HG02938 (cell line): Measurements from ENCODE around the gene FAF1.
"Not testable (repeated sequence)": the region's sequence is repeated elsewhere in the genome, so short reads cannot be mapped to it uniquely, and the experiment has no call there.

Source experiments
- ATAC-seq: cut with Tn5 transposase; IDR thresholded peaks from one replicate; pipeline ENCODE4 v1.9.1; 2021; ENCODE audit warnings: mild to moderate bottlenecking, moderate library complexity; ENCODE audit not compliant: unreplicated experiment

The FAF1 gene

DNA sequence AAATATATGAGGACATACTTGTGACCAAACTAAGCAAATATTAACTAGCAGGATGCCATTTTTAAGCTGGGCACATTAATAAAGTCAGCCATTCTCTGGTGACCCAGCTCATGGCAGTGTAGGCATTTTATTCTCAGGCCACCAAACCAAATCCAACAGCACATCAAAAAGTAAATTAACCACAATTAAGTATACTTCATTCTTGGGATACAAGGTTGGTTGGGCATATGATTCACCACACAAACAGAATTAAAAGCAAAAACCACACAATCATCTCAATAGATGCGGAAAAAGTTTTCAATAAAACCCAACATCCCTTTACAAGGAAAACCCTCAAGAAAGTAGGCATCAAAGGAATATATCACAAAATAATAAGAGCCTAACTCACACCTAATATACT is 101.3 kb downstream of the FAF1 start:
- ATAC-seq = no peak

DNA sequence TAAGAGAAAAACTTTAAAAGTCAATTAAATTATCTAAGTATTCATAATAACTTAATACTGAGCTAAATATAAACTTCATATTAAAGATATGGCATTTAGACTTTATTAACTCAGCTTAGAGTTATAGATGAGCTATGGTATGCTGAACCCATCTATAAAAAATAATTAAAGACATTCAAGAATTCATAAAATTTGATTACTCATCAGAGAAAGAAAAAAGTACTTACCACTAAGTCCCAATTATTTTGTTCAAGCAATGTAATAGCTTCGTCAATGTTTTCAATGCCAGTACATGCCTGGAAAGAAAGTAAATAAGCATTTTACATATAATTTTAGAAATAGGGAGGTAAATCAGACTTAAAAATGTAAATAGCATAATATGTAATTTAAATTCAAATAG is 102.4 kb downstream of the FAF1 start:
- ATAC-seq = no peak

DNA sequence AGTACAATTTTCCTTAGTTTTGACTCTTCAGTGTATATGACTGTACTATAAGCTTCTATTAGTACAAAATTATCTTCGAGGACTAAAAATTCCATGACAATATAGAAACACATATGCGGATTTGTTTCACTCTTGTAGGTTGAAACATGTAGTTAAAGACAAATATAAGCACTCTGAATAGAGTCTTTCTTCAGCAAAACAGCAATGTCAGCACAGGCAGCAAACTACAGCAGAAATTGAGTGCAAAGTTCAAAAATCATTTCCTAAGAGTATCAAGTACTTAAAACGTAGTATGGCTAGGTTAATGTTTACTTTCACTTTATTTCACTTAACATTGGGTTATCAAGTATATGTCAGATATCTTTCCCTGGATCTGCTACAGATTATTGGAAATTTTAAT is 106.7 kb downstream of the FAF1 start:
- ATAC-seq = no peak

DNA sequence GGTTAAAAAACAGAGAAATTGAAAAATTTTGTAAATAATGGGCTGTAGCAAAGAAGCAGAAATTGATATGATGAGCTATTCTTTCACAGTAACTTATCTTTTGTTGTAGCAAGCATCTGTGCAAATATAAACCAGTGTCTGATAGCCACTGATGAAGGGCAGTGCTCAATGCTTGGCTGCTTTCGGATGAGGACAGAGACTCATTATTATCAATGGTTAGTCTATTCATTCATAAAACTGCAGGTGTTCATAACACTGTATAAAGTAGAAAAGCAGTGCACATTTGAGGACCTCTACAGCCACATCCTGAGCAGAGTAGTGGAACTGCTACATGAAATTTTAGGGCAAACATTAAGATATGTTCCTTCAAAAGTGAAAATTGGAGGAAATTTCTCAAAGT is 107.2 kb downstream of the FAF1 start:
- no peak for ATAC-seq

DNA sequence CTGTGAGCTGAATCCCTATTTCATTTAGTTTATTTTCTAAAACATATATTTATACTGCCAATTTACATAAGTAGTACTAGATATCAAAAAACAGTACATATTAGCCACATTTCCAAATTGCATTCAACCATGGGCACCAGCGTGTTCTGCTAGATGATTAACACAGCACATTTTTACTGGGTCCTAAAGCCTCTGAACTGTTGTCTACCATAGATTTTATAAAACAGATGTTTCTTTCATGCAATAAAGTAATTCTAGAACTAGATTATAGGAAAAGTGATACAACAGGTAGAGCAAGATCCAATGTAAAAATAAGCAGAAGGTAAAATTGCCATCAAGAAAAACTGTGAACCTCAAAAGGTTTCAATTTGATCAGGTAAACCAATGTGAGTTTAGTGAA is 108.6 kb downstream of the FAF1 start:
- ATAC-seq = no peak

DNA sequence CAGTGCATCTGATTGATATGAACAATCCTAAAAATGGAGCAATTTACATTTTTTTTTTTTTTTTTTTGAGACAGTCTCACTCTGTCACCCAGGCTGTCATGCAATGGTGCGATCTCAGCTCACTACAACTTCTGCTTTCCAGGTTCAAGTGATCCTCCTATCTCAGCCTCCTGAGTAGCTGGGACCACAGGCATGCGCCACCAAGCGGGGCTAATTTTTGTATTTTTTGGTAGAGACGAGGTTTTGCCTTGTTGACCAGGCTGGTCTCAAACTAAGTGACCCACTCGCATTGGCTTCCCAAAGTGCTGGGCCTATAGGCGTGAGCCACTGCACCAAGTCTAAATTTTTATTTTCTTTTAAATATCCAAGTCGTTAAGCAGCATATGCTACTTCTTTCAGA is 109.0 kb downstream of the FAF1 start:
- ATAC-seq = no peak

DNA sequence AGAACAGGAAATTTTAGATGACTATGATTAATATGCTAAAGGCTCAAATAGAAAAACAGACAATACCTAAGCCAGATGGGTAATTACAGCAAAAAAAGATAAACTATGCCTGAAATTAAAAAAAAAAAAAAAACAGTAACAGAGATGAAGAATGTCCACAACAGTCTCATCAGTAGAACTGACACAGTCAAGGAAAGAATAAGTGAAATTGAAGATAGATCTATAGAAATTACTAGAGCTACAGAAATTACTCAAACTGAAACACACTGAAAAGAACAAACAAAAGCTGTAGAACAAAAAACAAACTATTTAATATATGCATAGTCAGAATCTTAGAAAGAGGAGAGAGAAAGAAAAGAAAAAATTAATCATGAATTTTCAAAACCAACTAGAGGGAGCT is 112.8 kb downstream of the FAF1 start:
- ATAC-seq = no peak

DNA sequence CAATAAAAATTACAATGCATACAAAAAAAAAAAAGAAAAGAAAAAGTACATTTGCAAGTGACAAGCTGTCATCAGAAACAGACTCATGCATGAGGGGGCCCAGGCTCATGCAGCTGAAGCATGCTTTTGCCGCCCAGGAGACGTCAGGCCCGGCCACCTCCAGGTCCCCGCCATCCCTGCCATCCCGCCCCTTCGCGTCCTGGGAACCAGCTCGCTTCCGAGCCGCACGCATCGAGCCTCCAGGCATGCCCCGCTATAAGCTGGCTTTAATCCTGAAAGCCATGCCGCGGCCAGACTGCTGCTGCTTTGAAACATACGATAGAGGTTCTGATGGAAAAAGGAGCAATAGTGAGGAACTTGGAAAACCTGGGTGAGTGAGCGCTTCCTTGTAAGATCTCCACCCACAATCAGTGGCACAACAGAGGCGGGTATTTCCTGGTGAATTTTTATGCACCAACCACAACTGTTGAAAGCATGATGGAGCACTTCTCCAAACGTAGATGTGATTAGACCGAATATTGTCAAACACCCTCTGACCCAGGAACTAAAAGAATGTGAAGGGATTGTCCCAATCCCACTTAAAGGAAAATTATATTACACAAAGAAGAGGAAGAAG is 113.7 kb downstream of the FAF1 start:
- ATAC-seq = no peak

DNA sequence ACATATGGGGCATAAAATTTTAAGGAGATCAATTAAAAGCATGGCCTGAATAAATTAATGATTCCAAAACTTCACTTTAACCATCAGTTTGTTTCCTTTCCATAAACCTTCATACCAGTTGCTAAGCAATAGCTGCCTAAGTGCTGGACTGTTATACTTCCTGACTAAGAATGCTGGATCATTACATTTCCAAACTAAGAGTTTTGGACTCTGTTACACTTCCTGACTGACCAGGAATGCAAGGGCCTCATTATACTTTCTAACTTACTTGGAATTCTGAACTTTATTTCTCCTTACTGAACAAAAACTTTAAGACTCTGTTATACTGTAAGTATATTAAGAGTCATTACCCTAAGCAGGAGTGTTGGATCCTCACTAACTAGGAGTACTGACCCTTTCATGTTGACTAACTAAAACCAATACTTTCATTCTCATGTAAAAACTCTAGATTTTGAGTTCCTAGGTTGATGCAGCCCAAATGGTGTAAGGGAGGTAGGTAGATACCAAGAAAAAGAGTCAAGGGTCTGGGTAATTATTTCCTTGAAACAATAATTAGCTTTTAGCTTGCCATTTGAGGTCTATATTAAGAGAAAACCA is 118.2 kb downstream of the FAF1 start:
- peak; percentile 56 for ATAC-seq

DNA sequence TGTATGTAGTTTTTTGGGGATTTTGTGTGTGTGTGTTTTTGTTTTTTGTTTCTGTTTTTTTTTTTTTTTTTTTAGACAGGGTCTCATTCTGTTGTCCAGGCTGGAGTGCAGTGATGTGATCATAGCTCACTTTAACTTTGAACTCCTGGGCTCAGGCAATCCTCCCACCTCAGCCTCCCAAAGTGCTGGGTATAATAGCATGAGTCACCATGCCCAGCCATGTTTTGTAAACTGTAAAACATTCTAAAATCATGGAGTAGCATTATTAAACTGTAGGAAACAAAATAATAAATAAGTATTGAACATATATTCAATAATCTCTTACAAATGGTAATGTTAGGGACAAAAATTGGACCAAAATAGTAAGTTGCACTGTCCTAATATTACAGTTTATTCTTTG is 124.0 kb downstream of the FAF1 start:
- ATAC-seq = no peak

DNA sequence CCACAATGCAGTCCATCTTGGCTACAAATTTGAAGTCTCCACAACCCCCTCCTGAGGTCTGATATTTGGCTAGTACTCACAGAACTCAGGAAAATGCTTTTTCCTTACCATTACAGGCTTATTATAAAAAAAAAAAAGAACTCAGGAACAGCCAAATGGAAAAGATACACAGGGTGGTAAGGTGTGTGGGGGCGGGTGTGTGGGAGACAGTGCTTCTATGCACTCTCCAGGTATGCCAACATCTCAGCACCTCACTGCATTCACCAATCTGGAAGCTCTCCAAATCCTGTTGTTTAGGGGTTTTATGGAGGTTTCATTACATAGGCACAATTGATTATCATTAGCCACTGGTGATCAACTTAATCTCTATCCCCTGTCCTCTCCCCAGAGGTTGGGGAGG is 126.9 kb downstream of the FAF1 start:
- ATAC-seq = no peak

DNA sequence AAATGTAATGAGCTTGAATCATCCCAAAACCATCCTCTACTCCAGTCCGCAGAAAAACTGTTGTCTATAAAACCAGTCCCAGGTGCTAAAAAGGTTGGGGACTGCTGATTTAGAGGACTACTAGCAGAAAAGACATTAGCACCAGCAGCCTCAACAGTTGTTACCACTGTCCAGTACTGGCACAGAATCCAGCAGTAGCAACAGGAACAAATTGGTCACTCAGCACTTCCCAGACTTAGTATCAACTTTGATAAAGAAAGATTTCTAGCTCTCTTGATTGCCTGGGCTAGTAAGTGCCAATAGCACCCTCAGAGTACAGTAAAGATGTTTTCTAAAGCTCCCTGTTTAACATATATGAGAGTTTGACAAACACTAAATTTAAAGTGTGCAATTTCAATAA is 127.9 kb downstream of the FAF1 start:
- ATAC-seq = no peak

DNA sequence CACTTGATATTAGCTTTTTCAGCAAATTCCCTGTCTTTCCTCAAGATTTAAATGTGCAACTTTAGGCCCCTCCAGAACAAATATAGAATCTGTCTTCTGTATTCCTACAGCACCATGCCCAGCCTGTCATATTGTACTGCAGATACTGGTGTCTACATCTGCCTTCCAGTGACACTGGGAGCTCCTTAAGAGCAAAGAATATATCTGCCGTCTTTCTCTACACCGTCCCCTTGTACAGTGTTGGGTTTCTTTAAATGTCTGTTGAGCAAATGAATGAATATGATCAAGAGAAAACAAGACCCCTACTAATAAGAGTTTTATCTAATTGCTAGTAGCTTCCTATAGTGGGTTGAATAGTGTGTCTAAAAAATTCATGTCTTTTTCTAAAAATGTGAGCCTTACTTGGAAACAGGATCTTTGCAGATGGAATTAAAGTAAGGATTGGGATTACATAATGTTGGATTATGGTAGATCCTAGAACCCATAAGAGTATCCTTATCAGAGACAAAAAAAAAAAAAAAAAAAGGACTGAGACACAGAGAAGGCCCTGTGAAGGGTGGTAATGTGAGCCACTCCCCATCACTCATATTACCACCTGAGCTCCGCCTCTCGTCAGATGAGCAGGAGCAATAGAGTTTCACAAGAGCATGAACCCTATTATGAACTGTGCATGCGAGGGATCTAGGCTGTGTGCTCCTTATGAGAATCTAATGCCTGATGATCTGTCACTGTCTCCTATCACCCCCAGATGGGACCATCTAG is 128.6 kb downstream of the FAF1 start:
- ATAC-seq = no peak

DNA sequence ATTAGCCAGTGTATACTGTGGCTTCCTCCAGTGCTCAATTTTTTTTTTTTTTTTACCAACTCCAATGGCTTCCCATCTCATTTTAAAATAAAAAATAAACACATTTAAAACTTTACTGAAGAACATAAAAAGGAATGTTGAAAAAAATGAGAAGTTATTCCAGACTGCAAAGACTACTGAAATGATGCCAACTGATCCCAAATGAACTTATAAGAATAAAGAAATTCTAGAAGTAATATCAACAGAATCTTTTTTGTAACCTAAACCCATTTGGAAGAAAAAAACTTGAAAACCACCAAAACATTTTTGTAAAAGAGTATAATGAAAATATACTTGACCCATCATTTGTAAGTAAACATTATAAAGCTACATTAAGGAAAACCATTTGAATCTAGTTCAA is 129.4 kb downstream of the FAF1 start:
- no peak for ATAC-seq

DNA sequence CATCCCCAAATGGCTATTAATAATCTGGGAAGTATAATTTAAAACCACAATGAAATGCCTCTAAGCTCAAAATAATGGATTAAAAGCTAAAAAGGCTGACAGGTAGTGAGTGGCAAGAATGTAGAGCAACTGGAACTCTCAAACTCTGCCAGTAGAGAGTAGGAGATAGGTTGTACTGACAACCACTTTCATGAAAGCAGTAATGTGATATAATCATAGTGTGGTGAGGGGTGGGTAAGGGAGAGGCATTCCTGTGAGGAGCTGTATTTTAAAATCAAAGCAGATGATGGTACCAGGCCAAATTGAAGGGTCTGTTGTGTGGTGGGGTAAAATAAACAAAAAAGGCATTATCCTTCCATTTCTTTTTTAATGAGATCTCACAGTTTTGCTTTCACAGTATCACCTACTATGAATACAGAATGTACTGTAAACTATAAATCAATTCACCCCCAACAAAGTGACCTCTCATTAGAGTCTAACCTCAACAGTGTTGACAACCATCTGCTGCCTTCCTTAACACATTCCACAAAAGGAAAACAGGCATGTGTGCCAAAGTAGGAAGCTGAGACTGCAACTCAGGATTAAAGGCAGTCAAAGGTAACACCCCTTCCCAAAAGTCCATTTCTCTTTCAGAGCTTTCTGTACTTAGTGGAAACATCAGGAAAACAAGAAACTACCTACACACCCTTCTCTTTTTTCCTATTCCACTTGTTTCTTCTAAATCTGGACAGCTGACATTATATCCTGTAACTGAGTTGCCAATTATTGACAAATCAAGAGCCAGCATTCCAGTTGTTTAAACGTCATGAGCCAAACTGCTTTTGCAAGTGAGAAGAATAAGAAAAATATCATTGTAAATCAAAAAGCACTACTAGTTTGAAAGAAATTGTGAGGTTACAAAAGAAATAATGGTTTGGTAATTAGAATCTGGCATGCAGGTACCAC is 130.8 kb downstream of the FAF1 start:
- ATAC-seq = no peak

DNA sequence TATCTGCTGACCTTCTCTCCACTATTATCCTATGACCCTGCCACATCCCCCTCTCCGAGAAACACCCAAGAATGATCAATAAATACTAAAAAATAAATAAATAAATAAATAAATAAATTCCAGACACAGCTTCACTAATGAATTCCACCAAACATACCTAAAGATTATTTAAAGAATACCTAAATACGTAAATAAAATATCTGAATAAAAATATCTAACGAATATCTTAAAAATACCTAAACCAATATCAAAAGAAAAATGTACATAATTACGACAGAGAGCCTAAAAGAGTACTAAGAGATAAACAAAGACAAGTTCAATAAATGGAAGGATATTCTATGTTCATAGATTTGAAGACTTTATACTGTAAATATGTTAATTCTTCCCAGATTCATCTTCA is 132.5 kb downstream of the FAF1 start:
- no peak for ATAC-seq

DNA sequence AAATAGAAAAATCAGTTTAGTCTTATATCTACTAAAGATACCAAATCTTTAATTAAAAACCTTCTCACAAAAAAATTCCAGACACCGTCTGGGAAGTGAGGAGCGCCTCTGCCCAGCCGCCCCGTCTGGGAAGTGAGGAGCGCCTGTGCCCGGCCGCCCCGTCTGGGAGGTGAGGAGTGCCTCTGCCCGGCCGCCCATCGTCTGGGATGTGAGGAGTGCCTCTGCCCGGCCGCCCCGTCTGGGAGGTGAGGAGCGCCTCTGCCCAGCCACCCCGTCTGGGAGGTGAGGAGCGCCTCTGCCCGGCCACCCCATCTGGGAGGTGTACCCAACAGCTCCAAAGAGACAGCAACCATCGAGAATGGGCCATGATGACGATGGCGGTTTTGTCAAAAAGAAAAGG is 133.3 kb downstream of the FAF1 start:
- ATAC-seq = not testable (repeated sequence)

DNA sequence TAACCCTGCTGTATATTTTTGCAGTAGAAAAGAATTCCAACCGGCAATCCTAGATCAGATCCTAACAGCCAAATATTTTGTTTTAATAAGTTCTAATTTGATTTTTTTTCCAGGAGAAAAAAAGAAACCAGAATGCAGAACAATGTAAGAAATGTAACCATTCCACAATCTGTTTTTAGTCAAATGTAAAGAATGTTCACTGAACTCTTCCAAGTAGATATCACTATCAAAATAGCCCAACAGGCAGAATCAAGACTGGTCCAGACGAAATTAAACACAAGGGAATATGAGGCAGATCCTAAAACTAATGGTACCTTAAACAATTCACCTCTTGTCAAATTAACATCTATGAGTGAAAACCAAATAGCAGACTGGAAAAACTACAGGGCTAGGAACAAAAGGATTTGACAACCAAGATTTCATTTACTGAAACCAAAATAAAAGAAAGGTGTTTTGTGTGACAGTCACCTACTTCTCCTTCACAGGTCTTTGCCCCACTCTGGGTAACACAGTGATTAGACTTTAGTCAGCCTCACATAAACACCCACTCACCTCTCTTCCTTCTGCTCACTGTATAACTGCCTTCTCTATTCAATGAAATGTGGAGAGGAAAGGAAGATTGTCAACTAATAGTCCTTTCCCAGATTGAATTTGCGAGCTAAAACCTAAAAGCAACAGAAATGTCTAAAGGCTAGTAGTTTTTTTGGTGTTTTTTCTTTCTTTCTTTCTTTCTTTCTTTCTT is 137.9 kb downstream of the FAF1 start:
- no peak for ATAC-seq

DNA sequence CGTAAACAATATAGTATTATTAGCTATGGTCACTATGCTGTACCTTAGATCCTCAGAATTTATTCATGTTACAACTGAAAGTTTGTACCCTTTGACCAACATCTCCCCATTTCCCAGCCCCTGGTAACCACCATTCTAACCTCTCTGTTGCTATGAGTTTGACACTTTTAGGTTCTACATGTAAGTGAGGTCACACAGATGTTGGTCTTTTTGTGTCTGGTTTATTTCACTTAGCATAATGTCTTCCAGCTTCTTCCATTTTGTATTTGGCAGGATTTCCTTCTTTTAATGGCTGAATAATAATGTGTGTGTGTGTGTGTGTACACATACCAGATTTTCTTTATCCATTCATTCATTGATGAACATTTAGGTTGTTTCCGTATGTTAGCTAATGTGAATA is 139.5 kb downstream of the FAF1 start:
- ATAC-seq = no peak

DNA sequence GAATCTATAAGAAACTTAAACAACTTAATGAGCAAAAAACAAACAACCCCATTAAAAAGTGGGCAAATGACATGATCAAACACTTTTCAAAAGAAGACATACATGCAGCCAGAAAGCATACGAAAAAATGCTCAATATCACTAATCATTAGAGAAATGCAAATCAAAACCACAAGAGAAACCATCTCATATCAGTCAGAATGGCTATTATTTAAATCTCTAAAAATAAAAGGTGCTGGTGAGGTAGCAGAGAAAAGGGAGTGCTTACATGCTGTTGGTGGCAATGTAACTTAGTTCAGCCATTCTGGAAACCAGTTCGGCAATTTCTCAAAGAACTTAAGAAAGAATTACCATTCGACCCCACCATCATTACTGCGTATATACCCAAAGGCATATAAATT is 147.7 kb downstream of the FAF1 start:
- ATAC-seq = peak; percentile 70

DNA sequence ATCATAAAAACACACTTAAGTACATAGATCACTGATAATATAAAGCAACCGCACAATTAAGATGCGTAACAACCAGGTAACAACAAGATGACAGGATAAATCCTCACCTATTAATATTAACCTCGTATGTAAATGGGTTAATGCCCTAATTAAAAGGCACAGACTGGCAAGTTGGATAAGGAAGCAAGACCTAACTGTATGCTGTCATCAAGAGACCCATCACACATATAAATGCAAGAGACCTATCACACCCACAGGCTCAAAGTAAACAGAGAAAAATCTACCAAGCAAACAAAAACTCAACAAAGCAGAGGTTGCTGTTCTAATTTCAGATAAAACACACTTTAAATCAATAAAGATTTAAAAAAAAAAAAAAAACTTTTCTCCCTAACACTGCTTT is 151.8 kb downstream of the FAF1 start:
- ATAC-seq = no peak
